GM18505 (cell line): ENCODE measurements around the gene TRMT44.
A peak's percentile ranks its signal among the peaks of the same experiment; 100 is the strongest.

ENCODE experiments used
- ATAC-seq: cut with Tn5 transposase; IDR thresholded peaks from one replicate; pipeline ENCODE4 v1.9.1; 2021; ENCODE audit not compliant: unreplicated experiment
- POLR2A ChIP-seq: IDR thresholded peaks from 4 replicates; pipeline ENCODE4 v1.6.1; 2011; ENCODE audit warnings: borderline replicate concordance; ENCODE audit not compliant: insufficient read depth, insufficient read length; ENCODE audit errors: extremely low read depth

Gene TRMT44

DNA sequence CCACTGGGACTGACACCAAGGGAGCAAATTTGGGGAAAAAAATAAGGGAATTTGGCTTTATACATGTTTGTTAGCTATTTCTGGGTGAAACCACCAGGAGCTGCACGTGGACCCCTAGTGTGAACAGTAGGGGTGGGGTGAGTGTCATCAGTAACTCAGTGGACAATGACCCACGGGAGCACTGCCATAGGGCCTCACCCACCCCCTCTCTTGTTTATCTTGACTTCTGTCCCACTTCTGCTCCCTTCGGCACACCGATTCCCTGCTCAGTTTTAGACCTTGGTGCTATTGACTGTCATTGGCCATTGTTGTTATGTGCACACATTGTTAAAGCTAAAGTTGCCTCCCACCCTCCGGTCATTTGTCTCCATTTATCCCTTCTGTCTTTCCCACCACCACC, 9.0 kb upstream of the TRMT44 start:
- ATAC-seq, result no peak
- no peak for TF ChIP-seq POLR2A

DNA sequence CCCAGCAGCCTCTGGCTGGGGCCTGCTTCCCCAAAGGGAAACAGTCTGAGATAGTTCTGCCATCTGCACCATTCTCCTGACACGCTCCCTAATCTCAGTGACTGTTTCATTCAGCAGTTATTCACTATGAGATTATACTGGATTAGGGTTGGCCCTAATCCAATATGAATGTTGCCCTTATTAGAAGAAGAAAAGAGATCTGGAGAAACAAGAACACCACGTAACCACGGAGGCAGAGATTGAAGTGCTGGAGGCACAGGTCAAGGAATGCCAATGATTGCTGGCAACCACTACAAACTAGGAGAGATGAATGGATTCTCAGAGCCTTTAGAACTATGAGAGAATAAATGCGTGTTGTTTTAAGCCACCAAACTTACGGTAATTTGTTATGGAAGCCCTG, 7.4 kb upstream of the TRMT44 start:
- TF ChIP-seq POLR2A, result no peak

DNA sequence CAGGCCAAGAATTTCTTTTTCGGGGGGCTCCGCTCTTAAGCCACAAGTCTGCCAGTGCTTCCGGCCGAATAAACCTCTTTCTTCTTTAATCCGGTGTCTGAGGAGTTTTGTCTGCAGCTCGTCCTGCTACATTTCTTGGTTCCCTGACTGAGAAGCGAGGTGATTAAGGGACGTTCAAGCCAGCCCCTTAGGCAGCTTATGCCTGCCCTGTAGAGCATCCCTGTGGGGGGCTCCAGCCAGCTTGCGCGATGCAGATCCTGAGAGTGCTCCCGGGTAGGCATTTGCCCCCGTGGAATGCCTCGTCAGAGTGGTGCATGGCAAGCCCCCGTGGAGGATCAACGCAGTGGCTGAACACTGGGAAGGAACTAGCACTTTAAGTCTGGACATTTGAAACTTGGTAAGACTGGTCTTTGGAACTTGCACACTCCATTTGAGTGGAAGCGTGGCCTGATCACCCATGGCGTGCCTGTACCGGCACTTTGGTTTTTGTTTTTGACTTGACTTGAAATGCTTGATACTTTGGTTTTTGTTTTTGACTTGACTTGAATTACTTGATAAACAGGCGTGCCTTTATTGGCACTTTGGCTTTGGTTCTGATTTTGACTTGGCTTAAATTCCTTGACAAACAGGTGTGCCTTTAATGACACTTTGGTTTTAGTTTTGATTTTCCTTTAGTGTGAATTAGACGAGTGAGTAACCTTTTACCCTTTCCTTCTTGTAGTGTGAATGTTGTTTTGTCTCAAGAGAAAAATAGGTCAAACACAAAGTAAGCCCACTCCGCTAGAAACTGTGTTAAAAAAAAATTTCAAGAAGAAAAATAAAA, 6.1 kb upstream of the TRMT44 start:
- no peak for TF ChIP-seq POLR2A
- ATAC-seq, result no peak

More for the DNA sequence above, 7.4 kb upstream of the TRMT44 start:
- no peak for ATAC-seq

DNA sequence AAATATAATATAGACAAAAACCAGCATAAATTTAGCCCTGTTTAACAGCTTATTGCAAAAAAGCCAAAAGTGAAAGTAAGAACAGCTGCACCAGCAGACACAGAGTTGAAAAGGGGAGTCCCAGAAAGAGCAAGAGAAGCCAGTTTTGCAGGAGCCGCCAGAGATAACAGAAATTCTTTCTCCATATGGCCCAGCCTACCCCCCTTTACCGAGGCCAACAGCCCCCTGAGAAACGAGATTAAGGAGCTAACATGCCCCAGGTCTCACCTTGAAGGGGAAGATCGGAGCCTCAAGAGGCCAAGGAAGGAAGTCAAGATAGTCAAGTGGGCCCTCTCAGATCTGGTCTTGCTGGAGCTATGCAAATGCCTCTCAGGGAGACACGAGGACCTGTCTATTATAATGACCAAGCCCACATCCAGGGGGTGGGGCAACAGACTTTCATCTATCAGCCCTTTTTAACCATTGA, 4.9 kb upstream of the TRMT44 start:
- TF ChIP-seq POLR2A, result peak; percentile 62
- ATAC-seq, result peak; percentile 43

DNA sequence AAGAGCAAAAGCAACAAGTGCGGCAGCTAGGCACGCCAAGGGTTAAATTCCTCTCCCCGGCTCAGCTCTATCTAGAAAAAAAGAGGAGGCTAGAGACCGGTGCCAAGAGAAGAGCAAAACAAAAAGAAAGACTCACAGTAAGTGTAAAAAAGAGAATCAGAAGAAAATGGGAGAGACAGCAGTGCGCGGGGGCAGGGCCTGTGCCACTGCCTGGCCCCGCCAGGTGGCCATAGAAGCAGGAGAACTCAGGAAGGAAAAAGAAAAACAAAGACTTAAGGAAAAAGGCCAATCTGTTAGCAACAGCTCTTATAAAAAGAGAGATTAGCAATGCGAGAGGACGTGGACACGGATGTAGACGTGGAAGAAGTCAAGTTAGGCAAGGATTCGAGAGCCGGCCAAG, 3.3 kb upstream of the TRMT44 start:
- TF ChIP-seq POLR2A, result no peak
- no peak for ATAC-seq

DNA sequence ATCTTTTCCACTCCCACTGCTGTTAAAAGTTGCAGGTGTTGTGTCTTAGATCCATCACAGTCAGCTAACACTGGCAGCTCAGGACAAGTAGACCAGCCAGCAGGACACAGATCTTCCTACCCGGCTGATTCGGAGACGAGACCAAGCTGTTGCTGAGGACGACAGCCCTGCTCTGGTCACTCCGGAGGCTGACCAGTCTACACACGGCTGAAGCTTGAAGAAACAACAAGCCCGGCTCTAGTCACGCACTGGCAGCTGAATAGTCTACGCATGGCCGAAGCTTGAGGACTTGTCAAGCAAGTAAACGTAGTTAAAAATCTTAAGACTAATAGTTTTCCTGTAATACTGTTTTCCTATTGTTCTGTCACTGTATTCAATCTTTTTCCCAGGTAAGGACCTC, 1.8 kb upstream of the TRMT44 start:
- no peak for TF ChIP-seq POLR2A
- ATAC-seq, result no peak

DNA sequence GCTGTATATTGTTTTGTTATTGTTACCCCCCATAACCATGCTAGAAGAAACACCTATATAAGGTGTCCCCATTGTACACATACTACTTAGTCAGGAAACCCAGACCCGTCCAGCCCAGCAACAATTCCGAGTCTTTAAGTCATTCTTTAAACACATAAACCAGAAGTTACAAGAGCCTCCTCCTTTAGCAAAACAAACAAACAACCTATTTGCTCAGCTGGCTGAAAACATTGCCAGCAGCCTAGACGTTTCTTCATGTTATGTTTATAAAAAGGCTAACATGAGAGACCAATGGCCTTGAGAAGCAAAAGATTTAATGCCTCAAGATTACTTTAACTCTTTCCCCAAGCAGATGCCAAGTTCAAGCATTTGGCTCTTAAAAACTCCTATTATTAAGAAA, 1.4 kb upstream of the TRMT44 start:
- no peak for TF ChIP-seq POLR2A
- no peak for ATAC-seq

DNA sequence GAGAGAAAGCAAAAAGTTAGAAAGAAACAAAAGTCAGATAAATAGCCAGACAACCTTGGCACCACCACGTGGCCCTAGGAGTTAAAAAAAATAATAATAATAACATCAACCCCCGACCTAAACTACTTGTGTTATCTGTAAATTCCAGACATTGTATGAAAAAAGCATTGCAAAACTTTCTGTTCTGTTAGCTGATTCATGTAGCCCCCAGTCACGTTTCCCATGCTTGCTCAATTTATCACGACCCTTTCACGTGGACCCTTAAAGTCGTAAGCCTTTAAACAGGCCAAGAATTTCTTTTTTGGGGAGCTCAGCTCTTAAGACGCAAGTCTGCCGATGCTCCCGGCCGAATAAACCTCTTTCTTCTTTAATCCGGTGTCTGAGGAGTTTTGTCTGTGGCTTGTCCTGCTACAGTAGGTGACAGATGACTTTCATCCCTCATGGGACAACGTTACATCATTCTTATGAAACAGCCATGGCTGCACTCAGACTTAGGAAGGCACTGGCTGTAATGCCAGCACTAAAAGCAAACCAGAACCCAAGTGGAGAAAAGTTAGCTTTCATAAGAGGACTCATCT, 574 bp upstream of the TRMT44 start:
- TF ChIP-seq POLR2A, result no peak
- ATAC-seq, result peak; percentile 26

DNA sequence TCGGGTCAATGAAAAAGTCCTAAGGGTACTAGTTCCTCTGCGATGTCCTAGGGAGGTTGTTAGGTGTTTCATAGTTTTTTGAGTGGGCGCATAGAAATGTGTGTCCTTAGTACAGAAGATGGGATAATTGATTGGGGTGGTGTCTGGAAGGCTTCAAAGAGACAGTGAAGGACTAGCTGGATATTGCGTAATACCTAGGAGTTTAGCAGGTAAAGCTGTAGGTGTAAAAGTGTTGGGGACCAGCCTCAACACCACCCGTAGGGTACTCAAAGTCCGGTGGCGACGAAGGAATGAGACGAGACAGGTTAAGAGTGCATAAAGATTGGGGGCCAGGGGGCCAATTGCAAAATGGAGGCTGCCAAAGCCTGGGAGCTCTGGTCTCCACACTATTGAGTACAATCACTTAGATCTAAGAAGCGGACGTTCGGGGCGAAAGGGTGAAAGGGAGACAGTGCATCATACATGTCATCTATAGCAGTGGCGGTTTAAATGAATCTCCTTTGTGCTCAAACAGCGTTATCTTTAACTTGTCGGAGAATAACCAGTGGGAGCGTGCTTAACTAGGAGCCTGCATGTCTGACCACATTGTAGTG, 1.0 kb downstream of the TRMT44 start:
- no peak for TF ChIP-seq POLR2A
- no peak for ATAC-seq

DNA sequence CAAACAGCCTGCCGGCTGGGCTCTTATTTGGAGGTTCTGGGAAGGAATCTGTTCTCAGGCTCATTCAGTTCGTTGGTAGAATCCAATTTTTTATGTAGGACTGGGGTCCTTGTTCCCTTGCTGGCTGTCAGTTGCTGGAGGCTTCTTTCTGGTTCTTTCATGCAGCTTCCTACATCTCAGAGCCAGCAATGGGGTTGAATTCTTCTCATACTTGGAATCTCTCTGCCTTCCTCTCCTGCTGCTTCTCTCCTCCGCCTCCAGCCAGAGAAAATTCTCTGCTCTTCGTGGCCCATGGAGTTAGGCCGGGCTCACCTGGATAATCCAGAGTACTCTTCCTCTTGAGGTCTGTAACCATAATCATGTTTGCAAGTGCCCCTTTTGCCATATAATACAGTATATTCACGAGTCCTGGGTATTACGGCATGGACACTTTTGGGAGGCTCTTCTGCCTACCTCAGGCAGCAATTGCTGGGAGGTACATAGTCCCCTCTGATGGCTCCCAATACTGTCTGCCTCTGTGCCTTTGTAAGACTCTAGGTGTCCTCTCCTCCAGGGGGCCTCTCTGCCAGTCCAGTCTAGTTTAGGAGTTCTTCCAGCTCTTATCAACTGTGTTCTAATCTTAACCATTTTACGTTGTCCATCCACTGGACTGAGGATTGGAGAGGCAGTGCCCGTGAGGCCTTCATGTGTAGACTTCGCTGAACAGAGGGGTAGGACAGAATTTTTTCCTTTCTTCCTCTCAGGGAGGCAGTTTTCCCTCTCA, 2.2 kb downstream of the TRMT44 start:
- no peak for TF ChIP-seq POLR2A
- no peak for ATAC-seq

DNA sequence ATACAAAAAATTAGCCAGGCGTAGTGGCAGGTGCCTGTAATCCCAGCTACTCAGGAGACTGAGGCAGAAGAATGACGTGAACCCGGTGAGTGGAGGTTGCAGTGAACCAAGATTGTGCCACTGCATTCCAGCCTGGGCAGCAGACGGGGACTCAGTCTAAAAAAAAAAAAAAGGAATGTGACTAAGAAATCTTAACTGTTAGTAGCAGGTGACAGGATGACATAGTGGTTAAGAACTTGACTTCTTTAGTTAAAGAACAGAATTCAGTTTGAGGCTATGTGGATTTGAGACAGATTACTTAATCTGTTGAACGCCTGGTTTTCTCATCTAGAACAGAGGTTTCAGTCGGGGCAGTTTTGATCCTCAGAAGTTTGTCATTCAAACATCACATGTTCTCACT, 3.2 kb downstream of the TRMT44 start:
- TF ChIP-seq POLR2A, result no peak
- no peak for ATAC-seq

DNA sequence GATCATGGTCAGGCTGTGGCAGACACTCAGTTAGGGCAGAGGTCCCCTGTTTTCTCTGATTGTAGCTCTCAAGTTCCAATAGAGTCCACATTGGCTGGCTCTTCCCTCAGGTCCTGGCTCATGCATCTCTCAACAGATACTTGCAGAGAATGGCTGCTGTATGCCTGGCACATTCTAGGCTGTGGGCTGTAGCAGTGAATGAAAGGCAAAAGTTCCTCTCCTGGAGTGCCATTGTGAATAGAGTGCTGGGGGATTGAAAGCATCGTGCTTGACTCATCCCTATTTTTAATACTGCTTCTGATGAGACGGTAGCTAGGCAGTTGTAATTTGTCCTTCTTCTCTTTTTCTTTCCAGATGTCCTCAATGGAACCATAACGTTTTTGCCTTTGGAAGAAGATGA, 5.5 kb downstream of the TRMT44 start:
- TF ChIP-seq POLR2A, result no peak
- ATAC-seq, result no peak

DNA sequence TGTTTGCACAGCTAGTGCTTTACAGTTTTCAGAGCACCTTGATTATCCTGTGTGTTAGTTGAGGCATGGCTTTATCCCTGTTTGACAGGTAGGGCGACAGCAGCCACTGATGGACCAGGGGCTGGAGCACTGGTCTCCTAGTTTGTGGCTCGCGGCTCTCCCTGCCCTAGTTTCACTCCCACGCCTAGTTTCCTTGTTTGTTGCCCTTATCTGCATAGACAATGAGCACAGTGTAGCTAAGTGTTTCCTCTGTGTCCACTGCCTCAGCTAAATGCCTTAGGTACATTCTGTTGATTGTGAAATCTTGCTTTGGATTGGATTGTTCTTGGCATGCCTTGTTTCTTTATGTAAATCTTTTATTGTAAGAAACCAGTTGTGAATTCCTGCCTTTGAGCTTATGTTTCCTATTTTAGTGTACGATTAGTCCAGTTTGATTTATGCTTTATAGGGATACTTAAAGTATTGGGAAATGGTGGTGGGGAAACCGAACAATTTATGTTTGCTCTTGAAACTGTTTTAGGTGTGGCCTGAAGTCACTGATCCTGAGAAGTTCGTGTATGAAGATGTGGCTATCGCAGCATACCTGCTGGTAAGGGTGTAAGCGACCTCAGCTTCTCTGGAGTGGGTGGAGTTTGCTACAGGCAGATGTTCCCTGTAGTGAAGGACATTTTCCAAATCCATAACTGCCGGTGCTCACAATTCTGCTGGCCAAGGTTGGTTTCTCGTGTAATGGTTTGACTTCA, 11.0 kb downstream of the TRMT44 start:
- no peak for TF ChIP-seq POLR2A
- ATAC-seq, result no peak

DNA sequence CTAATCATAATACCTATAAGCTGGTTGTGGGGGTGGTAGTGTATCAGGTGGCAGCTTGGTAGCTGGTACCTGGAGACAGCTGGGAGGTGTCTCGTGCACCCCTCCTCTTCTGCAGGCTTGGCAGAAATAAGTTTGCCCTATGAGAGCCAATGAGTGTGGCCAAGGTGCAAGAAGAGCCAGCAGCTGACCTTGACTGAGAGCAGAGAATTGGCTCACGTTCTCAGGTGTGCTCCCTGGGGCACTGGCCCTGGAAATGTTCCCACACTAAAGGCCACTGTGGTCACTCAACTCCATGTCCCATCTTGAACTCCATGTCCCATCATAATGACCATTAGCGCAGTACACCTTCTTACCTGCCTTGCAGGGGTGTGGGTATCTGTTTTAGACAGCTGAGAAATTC, 13.4 kb downstream of the TRMT44 start:
- no peak for TF ChIP-seq POLR2A
- ATAC-seq, result no peak
